GM10266 (cell line): ENCODE results near the gene ARFGAP3.

Experiments used
- DNase-seq: peaks from one replicate; pipeline ENCODE4 v3.0.0; 2012; ENCODE audit errors: extremely low spot score
- TF ChIP-seq, protein P1 (sequence below): IDR thresholded peaks from 2 replicates; pipeline ENCODE4 v1.5.1; 2012; ENCODE audit warnings: mild to moderate bottlenecking, low read depth; ENCODE audit not compliant: control insufficient read depth, insufficient read depth; ENCODE audit errors: missing control alignments

The ARFGAP3 gene

DNA sequence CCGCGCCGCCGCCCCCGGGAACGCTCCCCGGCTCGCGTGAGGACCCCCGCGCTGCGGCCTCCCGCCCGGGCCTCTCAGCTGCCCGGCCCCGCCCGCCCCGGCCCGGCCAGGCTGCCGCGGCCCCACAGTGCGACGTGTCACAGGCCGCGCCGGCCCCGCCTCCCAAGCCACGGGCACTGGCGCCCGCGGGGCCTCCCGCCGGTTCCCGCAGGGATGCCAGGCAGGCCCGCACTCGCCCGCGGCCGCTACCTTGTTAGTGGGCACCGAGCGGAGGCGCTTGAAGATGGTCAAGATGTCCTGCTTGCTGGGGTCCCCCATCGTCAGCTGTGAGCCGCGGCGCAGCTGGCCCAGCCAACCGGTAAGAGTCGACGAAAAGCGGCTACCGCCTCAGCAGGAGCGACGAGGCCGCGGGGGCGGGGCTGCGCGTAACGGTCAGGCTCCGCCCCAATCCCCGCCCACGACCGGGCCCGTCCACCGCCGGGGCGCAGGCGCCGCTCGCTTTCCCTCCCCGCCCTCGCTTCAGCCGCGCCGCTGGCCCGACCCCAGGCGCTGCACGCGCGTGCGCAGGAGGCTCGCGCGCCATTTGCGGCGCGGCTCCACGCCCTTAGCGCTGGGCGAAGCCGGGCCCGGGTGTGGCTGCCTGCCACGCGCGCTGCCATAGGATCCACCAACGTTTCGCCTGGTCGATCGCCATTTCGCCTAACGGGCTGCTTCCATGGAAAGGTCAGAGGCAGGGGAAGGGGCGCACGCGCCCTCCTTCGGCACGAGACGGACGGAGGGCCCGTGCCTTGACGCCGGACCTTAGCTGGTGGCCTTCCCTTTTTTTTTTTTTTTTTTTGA is at the start of gene ARFGAP3:
ARFGAP3 (minus strand) TSS at position 409 of the 840 bp plus-strand sequence; CDS start at position 318, 91 bp downstream.
- peak; percentile 100 for DNase-seq
- TF ChIP-seq, protein P1, sequence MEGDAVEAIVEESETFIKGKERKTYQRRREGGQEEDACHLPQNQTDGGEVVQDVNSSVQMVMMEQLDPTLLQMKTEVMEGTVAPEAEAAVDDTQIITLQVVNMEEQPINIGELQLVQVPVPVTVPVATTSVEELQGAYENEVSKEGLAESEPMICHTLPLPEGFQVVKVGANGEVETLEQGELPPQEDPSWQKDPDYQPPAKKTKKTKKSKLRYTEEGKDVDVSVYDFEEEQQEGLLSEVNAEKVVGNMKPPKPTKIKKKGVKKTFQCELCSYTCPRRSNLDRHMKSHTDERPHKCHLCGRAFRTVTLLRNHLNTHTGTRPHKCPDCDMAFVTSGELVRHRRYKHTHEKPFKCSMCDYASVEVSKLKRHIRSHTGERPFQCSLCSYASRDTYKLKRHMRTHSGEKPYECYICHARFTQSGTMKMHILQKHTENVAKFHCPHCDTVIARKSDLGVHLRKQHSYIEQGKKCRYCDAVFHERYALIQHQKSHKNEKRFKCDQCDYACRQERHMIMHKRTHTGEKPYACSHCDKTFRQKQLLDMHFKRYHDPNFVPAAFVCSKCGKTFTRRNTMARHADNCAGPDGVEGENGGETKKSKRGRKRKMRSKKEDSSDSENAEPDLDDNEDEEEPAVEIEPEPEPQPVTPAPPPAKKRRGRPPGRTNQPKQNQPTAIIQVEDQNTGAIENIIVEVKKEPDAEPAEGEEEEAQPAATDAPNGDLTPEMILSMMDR = no peak

DNA sequence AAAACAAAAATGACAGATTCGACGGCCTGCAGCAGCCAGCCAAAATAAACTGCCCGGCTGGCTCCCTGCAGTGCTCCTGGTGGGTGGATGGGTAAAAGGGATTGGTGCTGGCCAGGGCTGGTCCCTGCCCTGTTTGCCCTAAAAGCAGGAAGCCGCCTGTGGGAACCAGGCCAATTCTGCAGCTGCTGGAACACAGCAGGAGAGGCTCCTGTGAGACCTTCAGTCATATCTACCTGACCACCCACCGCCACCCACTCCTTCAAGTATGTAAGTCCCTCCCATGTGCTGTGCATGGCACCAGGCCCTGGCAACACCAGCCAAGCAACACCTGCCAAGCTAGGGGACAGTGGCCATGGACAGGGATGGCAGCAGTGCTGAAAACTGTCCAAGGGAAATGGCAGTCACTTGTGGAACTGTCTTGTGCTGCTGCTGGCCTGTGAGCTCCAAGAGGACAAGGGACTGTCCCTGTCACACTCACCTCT is 48.7 kb upstream of the ARFGAP3 start:
- DNase-seq = no peak
- TF ChIP-seq, protein P1 = no peak

- TF ChIP-seq, protein P1 = no peak
- DNase-seq = no peak
These were observed 48.1 kb upstream of the ARFGAP3 start for GRCh38 chr22:42905217-42905616.

DNA sequence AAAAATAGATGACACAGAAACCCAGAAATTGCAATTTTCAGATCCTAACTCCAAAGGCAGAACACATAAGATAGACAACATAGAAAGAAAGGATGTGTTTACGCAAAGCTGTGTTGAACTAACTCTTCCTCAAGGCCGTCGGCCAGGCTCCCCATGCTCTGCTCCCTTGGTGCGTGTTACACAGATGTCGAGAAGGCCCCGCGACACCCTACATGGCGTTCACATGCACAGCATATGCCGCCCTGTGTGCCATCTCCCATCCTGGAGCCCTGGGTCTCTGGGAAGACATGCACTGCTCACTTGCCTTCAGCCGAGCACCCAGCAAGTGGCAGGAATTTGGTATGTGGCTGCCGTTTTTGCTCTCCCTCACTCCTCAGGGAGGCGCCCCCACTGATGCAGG is 47.0 kb upstream of the ARFGAP3 start:
- no peak for DNase-seq
- TF ChIP-seq, protein P1 = no peak

DNA sequence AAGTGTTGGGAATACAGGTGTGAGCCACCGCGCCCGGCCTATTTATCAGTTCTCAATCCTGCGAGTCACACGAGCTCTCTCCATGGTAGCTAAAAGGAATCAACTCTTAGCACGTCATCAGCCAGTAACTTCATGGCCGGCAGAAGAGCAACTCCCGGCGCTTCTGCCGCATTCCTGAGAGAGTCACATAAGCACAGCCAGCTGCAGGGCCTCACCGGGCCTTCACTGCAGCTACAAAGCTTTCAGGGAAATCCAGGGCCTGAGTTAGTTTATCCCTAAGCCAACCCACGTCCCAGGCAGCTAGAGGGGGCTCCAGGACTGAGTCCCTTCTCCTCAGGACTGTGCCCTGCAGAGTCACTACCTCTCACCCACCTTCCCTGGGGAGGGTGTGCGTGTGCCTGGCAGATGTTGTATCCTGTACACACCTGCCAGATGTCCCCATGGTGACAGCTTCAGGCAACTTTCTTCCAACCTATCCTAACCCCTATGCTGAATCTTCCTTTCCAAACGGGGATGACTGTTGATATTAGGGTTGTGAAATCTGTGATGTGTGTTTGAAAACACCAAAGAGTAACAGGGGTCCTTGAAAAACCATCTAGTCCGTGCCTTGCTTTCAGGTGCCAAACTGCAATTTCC is 45.9 kb upstream of the ARFGAP3 start:
- DNase-seq = no peak
- TF ChIP-seq, protein P1 = no peak

- TF ChIP-seq, protein P1 = peak; percentile 21
- no peak for DNase-seq
These were observed 44.9 kb upstream of the ARFGAP3 start for GRCh38 chr22:42901790-42902508.
